HL-60/S4 (cell line): ENCODE measurements around the gene RCOR3.

Experiments used
- in situ Hi-C: fragments of 300-500 bp; cut with MboI; formaldehyde crosslinking; loops from 2 replicates; pipeline ENCODE4 v1.14.3; 2022; ENCODE audit warnings: low sequenced_read_pairs

Gene RCOR3

GRCh38 chr1:211323156-211324063 is 64.2 kb downstream of the RCOR3 start:
- in situ Hi-C loops: loop anchor here (10.0 kb wide), 1 partner anchor 331 kb away; no protein-coding TSS in a partner anchor

- in situ Hi-C loops: loop anchor here (10.0 kb wide), 1 partner anchor 330 kb away; no protein-coding TSS in a partner anchor
These were observed 66.0 kb downstream of the RCOR3 start for GRCh38 chr1:211324992-211325775.

- in situ Hi-C loops: loop anchor here (10.0 kb wide), 1 partner anchor 329 kb away; no protein-coding TSS in a partner anchor
These were observed 67.0 kb downstream of the RCOR3 start for GRCh38 chr1:211326140-211326527.

- in situ Hi-C loops: loop anchor here (10.0 kb wide), 1 partner anchor 328 kb away; no protein-coding TSS in a partner anchor
These were observed 67.6 kb downstream of the RCOR3 start, which contains the start of gene TRAF5 for GRCh38 chr1:211326528-211327345. TRAF5 (plus strand) TSS chr1:211326833; CDS start chr1:211353240, 26,407 bp downstream.

GRCh38 chr1:211327346-211327921 is 68.3 kb downstream of the RCOR3 start:
- in situ Hi-C loops: loop anchor here (10.0 kb wide), 1 partner anchor 327 kb away; no protein-coding TSS in a partner anchor

- in situ Hi-C loops: loop anchor here (10.0 kb wide), 1 partner anchor 327 kb away; no protein-coding TSS in a partner anchor
These were observed 69.0 kb downstream of the RCOR3 start for GRCh38 chr1:211328084-211328694.

- in situ Hi-C loops: loop anchor here (10.0 kb wide), 1 partner anchor 326 kb away; no protein-coding TSS in a partner anchor
These were observed 69.8 kb downstream of the RCOR3 start for GRCh38 chr1:211328866-211329475.

GRCh38 chr1:211329764-211330201 is 70.6 kb downstream of the RCOR3 start:
- in situ Hi-C loops: loop anchor here (10.0 kb wide), 1 partner anchor 325 kb away; no protein-coding TSS in a partner anchor

GRCh38 chr1:211330282-211330936 is 71.2 kb downstream of the RCOR3 start:
- in situ Hi-C loops: no loop called here

GRCh38 chr1:211331011-211331709 is 72.0 kb downstream of the RCOR3 start:
- in situ Hi-C loops: no loop called here

GRCh38 chr1:211332036-211332616 is 73.0 kb downstream of the RCOR3 start:
- in situ Hi-C loops: no loop called here

GRCh38 chr1:211332830-211333229 is 73.7 kb downstream of the RCOR3 start:
- in situ Hi-C loops: no loop called here

GRCh38 chr1:211333906-211334305 is 74.7 kb downstream of the RCOR3 start:
- in situ Hi-C loops: no loop called here

GRCh38 chr1:211334986-211335385 is 75.8 kb downstream of the RCOR3 start:
- in situ Hi-C loops: no loop called here

- in situ Hi-C loops: no loop called here
These were observed 76.5 kb downstream of the RCOR3 start for GRCh38 chr1:211335522-211336157.

- in situ Hi-C loops: no loop called here
These were observed 77.0 kb downstream of the RCOR3 start for GRCh38 chr1:211336161-211336560.

GRCh38 chr1:211336775-211337174 is 77.6 kb downstream of the RCOR3 start:
- in situ Hi-C loops: no loop called here
